ENCODE measurements around the gene TNC. TPM values are rescaled to one million over a fixed set of nuclear protein-coding genes. Genes with fewer than 3 reads are reported as not detected.

TNC gene
- total RNA-seq, 2 experiments from 2014 or later: 0.05 to 0.22 TPM

DNA sequence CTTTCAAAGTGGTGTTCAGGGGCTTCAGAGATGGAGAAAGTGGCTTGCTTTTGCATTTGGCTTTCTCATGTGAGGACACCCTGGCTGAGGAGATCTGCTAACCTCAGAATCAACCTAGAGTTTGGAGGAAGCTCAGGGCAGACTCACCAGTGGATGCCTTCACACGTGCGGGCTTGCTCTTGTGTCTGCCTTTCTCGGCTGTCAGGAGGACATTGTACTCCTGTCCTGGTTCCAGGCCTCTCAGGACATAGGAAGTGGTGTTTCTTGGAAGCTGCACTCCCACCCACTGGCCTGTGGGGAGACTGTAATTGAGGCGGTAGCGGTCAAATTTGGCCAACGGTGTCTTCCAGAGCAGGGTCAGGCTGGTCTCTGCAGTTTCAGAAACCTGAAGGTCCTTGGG lies 44.5 kb downstream of the TNC start:
- Mint-ChIP-seq H3K27me3 (peaks cover 15% of the 10 kb centered on the region), H3K9me3 (no peaks in the 10 kb centered on the region), H3K4me1 (ENCODE audit: low read depth) (no peaks in the 10 kb centered on the region), H3K4me3 (no peak overlapping the region), H3K27ac (no peak overlapping the region), H3K36me3 (ENCODE audit: low read depth) (no peaks in the 10 kb centered on the region)
- DNase-seq: no peak
- intact Hi-C loops (cut with micrococcal nuclease): no loop called here
- ChIA-PET CTCF (no interaction called here), POLR2A (interaction anchor here (0.6 kb wide), 1 partner anchor 18 kb away, joined by 3 read pairs; no protein-coding TSS in a partner anchor)
- ATAC-seq: no peak
- TF ChIP-seq, protein P1, sequence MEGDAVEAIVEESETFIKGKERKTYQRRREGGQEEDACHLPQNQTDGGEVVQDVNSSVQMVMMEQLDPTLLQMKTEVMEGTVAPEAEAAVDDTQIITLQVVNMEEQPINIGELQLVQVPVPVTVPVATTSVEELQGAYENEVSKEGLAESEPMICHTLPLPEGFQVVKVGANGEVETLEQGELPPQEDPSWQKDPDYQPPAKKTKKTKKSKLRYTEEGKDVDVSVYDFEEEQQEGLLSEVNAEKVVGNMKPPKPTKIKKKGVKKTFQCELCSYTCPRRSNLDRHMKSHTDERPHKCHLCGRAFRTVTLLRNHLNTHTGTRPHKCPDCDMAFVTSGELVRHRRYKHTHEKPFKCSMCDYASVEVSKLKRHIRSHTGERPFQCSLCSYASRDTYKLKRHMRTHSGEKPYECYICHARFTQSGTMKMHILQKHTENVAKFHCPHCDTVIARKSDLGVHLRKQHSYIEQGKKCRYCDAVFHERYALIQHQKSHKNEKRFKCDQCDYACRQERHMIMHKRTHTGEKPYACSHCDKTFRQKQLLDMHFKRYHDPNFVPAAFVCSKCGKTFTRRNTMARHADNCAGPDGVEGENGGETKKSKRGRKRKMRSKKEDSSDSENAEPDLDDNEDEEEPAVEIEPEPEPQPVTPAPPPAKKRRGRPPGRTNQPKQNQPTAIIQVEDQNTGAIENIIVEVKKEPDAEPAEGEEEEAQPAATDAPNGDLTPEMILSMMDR (IDR thresholded peaks at IDR 0.05): no peak

DNA sequence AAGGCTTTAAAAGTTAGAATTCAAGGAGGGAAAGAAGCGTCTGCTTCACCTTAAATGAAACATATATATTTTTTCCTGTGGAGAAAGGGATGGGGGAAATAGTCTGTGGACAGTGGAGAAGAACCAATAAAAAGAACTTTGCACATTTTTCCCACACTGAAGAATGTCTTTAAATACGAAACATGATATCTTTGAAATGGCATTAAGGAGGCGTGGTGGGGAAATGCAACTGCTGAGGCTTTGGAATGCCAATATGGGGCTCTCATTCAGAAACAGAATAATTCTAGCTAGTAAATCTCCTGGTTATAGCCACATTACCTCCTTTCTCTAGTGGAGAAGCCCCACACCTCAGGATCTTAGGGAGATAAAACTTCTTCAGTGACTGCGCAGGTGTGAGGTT lies 46.8 kb downstream of the TNC start:
- intact Hi-C loops (cut with micrococcal nuclease): no loop called here
- CTCF ChIA-PET: no interaction called here

DNA sequence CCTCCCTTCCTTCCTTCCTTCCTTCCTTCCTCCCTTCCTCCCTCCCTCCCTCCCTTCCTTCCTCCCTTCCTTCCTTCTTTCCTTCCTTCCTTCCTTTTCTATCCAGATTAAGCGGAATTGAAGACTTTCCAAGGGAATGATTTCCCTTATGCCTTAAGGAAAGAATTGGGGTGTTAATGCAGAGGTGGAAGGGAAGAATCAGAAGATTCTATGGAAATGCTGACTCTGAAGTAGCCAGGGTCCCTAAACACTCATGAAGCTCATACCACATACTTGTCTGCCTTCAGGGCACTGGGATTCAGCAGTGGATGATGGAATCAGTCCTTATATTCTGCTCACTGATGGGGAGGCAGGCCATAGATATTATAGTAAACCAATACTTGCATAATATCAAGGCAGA lies 48.2 kb downstream of the TNC start:
- Mint-ChIP-seq H3K36me3 (ENCODE audit: low read depth) (no peaks in the 10 kb centered on the region), H3K4me3 (no peak overlapping the region), H3K27me3 (peaks cover 25% of the 10 kb centered on the region), H3K27ac (no peak overlapping the region), H3K4me1 (ENCODE audit: low read depth) (no peaks in the 10 kb centered on the region), H3K9me3 (no peaks in the 10 kb centered on the region)
- TF ChIP-seq, protein P1 (IDR thresholded peaks at IDR 0.05): no peak
- CTCF ChIA-PET: no interaction called here
- intact Hi-C loops (cut with micrococcal nuclease): no loop called here
- POLR2A ChIA-PET: no interaction called here
- ATAC-seq (no peak), DNase-seq (no peak)

More for the DNA sequence above, 46.8 kb downstream of the TNC start:
- peaks cover 18% of the 10 kb centered on the region for H3K27me3 Mint-ChIP-seq
- H3K4me1 Mint-ChIP-seq (ENCODE audit: low read depth): no peaks in the 10 kb centered on the region
- no peaks in the 10 kb centered on the region for H3K36me3 Mint-ChIP-seq (ENCODE audit: low read depth)
- TF ChIP-seq, protein P1 (IDR thresholded peaks at IDR 0.05): no peak
- no peak overlapping the region for H3K4me3 Mint-ChIP-seq
- POLR2A ChIA-PET: no interaction called here
- no peaks in the 10 kb centered on the region for H3K9me3 Mint-ChIP-seq
- DNase-seq (no peak), ATAC-seq (no peak)
- H3K27ac Mint-ChIP-seq: no peak overlapping the region

DNA sequence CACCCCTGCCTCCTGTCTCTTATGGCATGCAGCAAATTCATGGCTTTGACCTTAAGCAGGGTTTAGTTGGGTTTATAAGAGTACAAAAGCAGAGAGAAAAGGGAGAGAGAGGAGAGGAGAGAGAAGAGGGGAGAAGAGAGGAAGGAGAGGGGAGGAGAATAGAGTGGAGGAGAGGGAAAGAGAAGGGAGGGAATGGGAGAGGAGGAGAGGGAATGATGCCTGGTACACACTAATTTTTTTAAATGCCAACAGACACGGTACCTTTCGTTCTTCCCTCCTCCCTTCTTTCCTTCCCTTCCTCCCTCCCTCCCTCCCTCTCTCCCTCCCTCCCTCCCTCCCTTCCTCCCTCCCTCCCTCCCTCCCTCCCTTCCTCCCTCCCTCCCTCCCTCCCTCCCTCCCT lies 48.7 kb downstream of the TNC start:
- no peaks in the 10 kb centered on the region for H3K36me3 Mint-ChIP-seq (ENCODE audit: low read depth)
- peaks cover 26% of the 10 kb centered on the region for H3K27me3 Mint-ChIP-seq
- no peaks in the 10 kb centered on the region for H3K4me1 Mint-ChIP-seq (ENCODE audit: low read depth)
- DNase-seq (no peak), ATAC-seq (no peak)
- H3K4me3 Mint-ChIP-seq: no peak overlapping the region
- no peak overlapping the region for H3K27ac Mint-ChIP-seq
- ChIA-PET POLR2A (no interaction called here), CTCF (no interaction called here)
- TF ChIP-seq, protein P1 (IDR thresholded peaks at IDR 0.05): no peak
- no peaks in the 10 kb centered on the region for H3K9me3 Mint-ChIP-seq
- intact Hi-C loops (cut with micrococcal nuclease): no loop called here

DNA sequence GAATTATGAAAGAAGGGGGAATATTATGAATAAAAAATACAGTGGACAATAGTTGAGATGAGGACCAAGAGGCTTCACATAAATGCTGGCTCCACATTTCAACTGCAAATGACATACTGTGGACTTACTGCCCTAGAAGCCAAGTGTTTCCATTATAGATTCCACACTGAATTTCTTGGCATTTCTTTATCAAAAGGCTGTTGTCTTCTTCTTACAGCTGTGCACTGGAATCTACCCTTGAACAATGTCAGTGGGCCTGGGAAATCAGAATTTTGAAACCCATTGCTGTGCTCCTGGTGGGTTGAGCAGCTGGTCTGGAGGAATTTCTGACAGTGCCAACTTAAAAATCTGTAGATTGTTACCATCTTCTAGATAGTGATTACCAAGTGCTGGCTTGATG lies 49.9 kb downstream of the TNC start:
- intact Hi-C loops (cut with micrococcal nuclease): no loop called here
- DNase-seq (no peak), ATAC-seq (no peak)
- Mint-ChIP-seq H3K27me3 (peaks cover 27% of the 10 kb centered on the region), H3K4me3 (no peak overlapping the region), H3K27ac (no peak overlapping the region), H3K9me3 (no peaks in the 10 kb centered on the region), H3K4me1 (ENCODE audit: low read depth) (no peaks in the 10 kb centered on the region), H3K36me3 (ENCODE audit: low read depth) (no peaks in the 10 kb centered on the region)
- ChIA-PET CTCF (no interaction called here), POLR2A (interaction anchor here (0.6 kb wide), 1 partner anchor 480 kb away, joined by 3 read pairs; the partner anchor contains the start of gene ATP6V1G1)
- TF ChIP-seq, protein P1 (IDR thresholded peaks at IDR 0.05): no peak

Measured in activated CD8-positive, alpha-beta T cell treated with anti-CD3 and anti-CD28 coated beads for 36 hours (primary cell).